Kidney epithelial cell (primary cell): ENCODE data around the gene BNC2. TPM values are rescaled to one million over a fixed set of nuclear protein-coding genes. Genes with fewer than 3 reads are reported as not detected.
A peak's percentile ranks its signal among the peaks of the same experiment; 100 is the strongest.

Source experiments
- DNase-seq: peaks from one replicate; pipeline ENCODE4 v3.0.0-alpha.2; 2010; ENCODE audit warnings: low read depth
- H3K27me3 ChIP-seq: 2 replicates; pipeline ENCODE4 v1.6.0; 2011; ENCODE audit warnings: low read length; ENCODE audit not compliant: control insufficient read depth, insufficient read depth
- H3K36me3 ChIP-seq: 2 replicates; pipeline ENCODE4 v1.5.1; 2011; ENCODE audit warnings: low read length; ENCODE audit not compliant: control insufficient read depth, insufficient read depth
- H3K4me3 ChIP-seq: 2 replicates; pipeline ENCODE4 v1.5.1; 2011; ENCODE audit warnings: low read depth, mild to moderate bottlenecking, control low read depth, low read length
- total RNA-seq: library from RNA; depleted of rRNA; stranded (reverse); fragments of >200 nt; gene quantifications from 2 replicates; pipeline ENCODE4 v1.2.3, GENCODE V29; 2015
- TF ChIP-seq, protein P1 (sequence below): IDR thresholded peaks from 2 replicates; pipeline ENCODE4 v1.5.1; 2011; ENCODE audit warnings: mild to moderate bottlenecking, moderate library complexity, low read length, control low read depth, inconsistent platforms; ENCODE audit not compliant: insufficient read depth, poor library complexity, severe bottlenecking

Gene BNC2
- total RNA-seq, 1 donor from 2014 or later, result 1.5 TPM

DNA sequence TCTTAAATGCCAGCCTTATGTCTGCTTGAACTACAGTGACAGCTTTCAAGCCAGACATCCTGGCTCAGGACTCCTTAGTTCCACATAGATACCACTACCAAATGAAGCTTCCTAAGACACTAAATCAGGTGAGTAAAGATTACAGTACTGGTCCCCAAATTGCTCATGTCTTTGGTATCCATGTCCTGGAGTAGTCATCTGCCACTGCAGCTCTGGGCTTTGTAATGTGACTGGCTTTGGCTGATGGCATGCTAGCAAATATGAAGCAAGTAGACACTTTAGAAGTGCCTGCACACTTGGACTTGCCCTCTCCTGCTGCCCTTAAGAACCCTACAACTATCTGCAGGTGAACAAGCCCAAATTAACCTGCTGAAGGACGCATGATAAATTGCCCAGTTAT is 334.9 kb downstream of the BNC2 start:
- H3K27me3 ChIP-seq, result no peaks in the 10 kb centered on the region
- TF ChIP-seq, protein P1, sequence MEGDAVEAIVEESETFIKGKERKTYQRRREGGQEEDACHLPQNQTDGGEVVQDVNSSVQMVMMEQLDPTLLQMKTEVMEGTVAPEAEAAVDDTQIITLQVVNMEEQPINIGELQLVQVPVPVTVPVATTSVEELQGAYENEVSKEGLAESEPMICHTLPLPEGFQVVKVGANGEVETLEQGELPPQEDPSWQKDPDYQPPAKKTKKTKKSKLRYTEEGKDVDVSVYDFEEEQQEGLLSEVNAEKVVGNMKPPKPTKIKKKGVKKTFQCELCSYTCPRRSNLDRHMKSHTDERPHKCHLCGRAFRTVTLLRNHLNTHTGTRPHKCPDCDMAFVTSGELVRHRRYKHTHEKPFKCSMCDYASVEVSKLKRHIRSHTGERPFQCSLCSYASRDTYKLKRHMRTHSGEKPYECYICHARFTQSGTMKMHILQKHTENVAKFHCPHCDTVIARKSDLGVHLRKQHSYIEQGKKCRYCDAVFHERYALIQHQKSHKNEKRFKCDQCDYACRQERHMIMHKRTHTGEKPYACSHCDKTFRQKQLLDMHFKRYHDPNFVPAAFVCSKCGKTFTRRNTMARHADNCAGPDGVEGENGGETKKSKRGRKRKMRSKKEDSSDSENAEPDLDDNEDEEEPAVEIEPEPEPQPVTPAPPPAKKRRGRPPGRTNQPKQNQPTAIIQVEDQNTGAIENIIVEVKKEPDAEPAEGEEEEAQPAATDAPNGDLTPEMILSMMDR, result no peak
- DNase-seq, result no peak
- no peak overlapping the region for H3K4me3 ChIP-seq
- H3K36me3 ChIP-seq, result no peaks in the 10 kb centered on the region

DNA sequence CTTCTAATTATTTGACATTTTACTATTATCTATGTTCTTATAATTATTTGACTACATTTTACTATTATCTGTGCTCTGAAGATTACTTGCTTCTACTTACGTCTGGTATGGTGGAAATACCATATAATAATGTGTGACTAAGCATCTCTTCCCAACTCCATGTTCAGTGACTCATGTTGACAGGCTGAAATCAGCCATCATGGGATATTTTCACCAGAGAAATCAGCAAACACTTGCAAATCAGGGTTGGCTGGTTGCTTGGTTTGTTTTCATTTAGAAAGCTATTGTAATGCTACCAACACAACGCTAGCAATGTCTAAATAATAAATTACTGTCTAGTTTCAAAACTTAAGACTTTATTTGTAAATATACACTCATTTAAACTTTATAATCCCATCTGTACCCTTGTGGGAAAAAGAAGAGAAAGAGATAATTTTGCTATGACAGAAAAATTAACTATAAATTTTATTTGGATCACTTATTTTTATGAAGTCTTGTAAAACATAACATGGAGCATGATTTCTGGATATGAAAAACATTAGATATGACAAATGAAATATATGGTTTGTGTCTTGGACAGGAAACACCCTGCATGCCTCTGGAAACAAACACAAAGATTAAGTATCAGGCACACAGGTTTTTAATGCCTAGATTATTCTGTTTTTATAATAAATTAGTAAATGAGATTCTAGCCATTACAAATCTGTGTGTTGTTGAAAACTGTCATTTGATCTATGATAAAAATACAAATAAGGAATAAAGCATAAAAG is 337.6 kb downstream of the BNC2 start:
- Histone ChIP-seq H3K4me3 (no peak overlapping the region), H3K27me3 (no peaks in the 10 kb centered on the region), H3K36me3 (no peaks in the 10 kb centered on the region)
- TF ChIP-seq, protein P1, result no peak
- DNase-seq, result peak; percentile 50

DNA sequence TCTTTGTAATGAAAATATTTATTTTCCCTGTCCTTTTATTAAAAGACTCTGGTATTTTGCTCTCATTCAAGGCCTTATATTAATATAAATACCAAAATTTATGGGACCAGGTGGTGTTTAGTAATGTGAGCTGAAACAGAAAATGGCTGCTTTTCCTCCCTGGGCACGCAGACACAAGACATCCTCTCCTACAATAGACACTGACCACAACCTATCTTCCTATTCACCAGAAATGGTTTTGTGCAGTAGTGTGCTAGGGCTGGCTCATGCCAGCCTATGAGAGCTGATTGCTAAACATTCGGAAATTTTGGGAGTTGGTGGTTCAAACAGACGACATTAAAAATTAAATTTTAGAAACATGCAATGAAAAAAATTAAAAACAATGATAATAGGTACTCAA is 338.2 kb downstream of the BNC2 start:
- Histone ChIP-seq H3K27me3 (no peaks in the 10 kb centered on the region), H3K4me3 (no peak overlapping the region), H3K36me3 (no peaks in the 10 kb centered on the region)
- TF ChIP-seq, protein P1, result no peak
- DNase-seq, result no peak

DNA sequence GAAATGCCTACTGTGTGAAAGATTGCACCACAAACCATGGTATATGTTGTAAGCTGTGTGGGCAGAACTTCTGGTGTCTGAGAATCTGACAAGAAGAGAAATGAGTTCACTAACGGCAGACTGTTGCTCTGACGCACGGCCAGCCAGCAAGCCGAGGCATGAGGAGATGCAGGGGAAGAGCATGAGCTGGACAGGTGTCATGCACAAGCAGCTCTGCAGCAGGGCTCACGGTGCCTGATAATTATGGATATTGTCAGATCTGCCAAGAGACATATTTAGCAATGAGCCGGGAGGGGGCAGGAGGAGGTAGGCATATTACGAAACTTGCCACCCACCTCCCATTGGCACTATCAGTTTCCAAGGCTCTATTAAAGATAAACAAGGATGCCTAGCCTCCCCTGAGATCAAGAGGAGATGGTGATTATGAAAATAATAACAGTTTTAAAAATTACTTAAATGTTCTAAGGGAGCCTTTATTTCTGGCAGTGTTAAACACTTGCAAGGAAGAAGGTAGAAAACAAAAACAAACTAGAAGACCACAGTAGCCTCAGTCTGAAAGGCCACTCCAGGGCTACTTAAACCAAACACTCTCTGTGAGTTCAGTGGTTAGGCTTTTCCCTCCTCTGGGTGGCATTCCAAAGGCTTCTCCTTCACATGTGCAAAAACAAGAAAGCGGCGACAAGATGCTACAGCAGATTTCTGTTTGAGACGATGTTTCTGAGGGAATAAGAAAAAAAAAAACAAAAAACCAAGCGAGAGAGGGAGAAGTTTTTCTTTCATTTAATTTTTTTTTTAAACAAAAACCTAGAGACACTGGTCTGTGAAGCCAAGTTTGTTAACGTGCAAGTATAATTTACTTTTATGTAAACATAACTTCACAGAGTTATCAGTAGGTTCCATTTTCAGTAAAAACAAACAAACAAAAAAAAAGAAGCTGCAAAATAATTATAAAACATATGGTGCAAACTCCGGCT is 339.5 kb downstream of the BNC2 start:
- no peak overlapping the region for H3K4me3 ChIP-seq
- TF ChIP-seq, protein P1, result no peak
- H3K36me3 ChIP-seq, result no peaks in the 10 kb centered on the region
- no peak for DNase-seq
- H3K27me3 ChIP-seq, result no peaks in the 10 kb centered on the region

DNA sequence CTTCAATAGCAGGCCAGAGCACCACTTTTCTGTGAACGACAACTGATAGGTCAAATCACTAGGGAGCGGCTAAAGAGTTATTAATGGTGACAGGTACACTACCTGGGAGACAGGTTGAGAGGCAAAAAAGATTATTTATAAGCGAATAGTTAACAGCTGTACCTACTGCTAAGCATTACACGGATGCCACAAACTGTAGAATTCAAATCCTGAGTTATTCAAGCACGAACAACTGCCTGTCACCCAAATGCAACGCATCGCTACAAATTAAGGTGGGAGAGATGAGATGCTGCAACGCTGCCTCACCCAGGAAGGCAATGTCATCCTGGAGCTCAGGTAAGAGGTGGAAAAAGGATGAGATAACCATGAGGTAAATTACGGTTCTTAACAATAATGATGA is 342.9 kb downstream of the BNC2 start:
- Histone ChIP-seq H3K4me3 (no peak overlapping the region), H3K27me3 (no peaks in the 10 kb centered on the region), H3K36me3 (no peaks in the 10 kb centered on the region)
- DNase-seq, result no peak
- TF ChIP-seq, protein P1, result no peak
